HG02623 (cell line): ENCODE data around the gene ZNF43.
"Not testable (repeated sequence)": the region's sequence is repeated elsewhere in the genome, so short reads cannot be mapped to it uniquely, and the experiment has no call there.

Experiments used
- ATAC-seq: cut with Tn5 transposase; IDR thresholded peaks from one replicate; pipeline ENCODE4 v1.9.1; 2021; ENCODE audit warnings: moderate library complexity; ENCODE audit not compliant: unreplicated experiment

The ZNF43 gene

GRCh38 chr19:21812448-21812847 lies 23.5 kb downstream of the ZNF43 start:
- ATAC-seq = no peak

DNA sequence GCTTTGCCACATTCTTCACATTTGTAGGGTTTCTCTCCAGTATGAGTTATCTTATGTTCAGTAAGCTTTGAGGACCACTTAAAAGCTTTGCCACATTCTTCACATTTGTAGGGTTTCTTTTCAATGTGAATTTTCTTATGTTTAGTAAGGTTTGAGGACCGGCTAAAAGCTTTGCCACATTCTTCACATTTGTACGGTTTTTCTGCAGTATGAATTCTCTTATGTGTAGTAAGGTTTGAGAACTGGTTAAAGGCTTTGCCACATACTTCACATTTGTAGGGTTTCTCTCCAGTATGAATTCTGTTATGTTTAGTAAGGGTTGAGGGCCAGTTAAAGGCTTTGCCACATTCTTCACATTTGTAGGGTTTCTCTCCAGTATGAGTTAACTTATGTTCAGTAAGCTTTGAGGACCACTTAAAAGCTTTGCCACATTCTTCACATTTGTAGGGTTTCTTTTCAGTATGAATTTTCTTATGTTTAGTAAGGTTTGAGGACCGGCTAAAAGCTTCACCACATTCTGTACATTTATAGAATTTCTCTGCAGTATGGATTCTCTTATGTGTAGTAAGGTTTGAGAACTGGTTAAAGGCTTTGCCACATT lies 27.5 kb downstream of the ZNF43 start:
- ATAC-seq = not testable (repeated sequence)

DNA sequence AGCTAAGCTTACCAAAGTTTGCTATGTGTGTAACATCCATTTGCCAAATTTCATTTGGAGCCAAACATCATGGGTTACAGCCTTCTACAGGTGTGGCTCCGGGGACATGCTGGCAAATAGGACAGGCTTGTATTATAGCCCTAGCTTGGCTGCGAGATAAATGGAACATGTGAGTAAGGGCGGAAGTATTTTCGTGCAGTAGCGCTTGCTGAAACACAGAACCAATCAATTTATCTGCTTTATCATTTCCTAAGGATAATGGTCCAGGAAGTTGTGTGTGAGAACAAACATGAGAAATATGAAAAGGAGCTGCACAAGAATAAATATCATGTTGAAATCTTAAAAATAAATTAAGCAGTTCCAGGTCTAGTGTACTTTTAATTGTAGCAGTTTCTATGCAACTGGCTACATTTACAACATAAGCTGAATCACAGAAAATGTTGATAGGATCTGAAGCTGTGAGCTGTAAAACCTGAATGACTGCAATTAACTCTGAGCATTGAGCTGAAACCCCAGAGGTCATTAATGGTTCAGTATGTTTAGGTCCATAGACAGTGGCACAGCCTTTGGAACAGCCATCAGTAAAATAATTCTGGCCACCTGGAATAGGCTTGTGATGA lies 46.4 kb downstream of the ZNF43 start:
- no peak for ATAC-seq

GRCh38 chr19:21786936-21787335 lies 49.0 kb downstream of the ZNF43 start:
- ATAC-seq = no peak

DNA sequence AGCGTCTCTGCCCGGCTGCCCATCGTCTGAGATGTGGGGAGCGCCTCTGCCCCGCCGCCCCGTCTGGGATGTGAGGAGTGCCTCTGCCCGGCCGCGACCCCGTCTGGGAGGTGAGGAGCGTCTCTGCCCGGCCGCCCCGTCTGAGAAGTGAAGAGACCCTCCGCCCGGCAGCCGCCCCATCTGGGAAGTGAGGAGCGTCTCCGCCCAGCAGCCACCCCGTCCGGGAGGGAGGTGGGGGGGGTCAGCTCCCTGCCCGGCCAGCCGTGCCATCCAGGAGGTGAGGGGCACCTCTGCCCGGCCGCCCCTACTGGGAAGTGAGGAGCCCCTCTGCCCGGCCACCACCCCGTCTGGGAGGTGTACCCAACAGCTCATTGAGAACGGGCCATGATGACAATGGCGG lies 60.2 kb downstream of the ZNF43 start:
- ATAC-seq = not testable (repeated sequence)

- peak; percentile 92 for ATAC-seq
Observed at GRCh38 chr19:21767065-21767800, 68.7 kb downstream of the ZNF43 start, which contains the start of gene ZNF100. Gene ZNF100, minus strand, starts transcription at chr19:21767579. Its CDS starts 150 bp downstream, at chr19:21767429.

GRCh38 chr19:21766705-21767064 lies 69.3 kb downstream of the ZNF43 start:
- peak; percentile 2 for ATAC-seq

- no peak for ATAC-seq
Observed at GRCh38 chr19:21765151-21765550, 70.8 kb downstream of the ZNF43 start.

GRCh38 chr19:21761547-21761946 lies 74.4 kb downstream of the ZNF43 start:
- ATAC-seq = not testable (repeated sequence)

DNA sequence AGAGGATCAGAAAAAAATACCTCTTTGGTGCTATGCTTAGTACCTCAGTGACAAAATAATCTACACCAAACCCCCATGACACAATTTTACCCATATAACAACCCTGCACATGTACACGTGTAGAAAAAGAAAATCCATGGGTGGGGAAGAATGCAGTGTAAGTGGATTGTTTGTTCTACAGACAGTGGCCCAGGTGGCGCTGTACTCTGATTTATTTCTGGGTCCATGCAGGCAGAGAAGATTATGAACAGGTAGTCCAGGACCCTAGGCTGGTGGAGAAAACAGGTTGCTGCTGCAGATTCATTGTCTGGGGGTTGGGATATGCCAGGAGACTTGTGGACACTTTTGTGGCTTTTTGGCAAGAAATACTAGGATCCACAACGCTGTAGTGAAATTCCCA lies 77.7 kb downstream of the ZNF43 start:
- ATAC-seq = no peak

GRCh38 chr19:21755555-21755954 lies 80.4 kb downstream of the ZNF43 start:
- ATAC-seq = not testable (repeated sequence)
